ENCODE results near the gene ZBTB37.
"Not testable (repeated sequence)": the region's sequence is repeated elsewhere in the genome, so short reads cannot be mapped to it uniquely, and the experiment has no call there.

Gene ZBTB37

GRCh38 chr1:173913111-173913510 is 44.9 kb downstream of the ZBTB37 start:
- no peak for DNase-seq (ENCODE audit: low spot score)

- DNase-seq (ENCODE audit: low spot score), result no peak
Observed at GRCh38 chr1:173914366-173914871, 46.2 kb downstream of the ZBTB37 start.

DNA sequence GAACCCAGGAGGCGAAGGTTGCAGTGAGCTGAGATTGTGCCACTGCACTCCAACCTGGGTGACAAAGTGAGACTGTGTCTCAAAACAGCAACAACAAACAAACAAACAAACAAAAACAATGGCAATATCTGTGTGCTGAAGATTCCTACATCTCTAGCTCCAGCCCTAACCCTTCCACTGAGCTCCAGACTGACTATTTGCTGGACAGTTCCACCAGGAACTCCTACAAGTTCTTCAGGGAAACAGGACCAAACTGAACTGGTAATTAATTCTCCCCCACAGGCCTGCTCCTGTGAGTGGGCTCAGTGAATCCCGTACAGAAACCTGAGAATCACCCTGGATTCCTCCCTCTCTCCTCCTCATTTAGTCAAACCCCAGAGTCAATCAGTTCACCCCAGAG is 47.4 kb downstream of the ZBTB37 start:
- DNase-seq (ENCODE audit: low spot score), result no peak

DNA sequence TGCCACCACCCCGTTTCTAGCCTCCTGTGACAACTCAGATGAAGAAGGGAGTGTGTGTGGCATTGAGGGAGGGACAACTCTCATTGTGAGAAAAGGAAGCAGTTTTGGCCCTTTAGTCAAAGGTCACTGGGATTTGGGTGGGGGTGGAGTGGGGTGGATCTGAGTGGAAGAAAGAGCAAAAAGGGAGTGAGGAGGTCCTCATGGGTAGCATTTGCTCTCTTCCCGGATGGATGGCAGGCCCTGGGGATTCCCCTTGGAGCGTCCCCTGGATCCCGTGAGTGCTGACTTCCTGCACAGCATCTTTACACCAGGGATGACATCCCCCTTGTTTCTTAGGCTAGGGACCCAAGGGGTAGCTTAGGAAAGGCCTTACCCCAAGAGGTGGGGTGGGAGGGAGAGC is 48.5 kb downstream of the ZBTB37 start:
- no peak for DNase-seq (ENCODE audit: low spot score)

- no peak for DNase-seq (ENCODE audit: low spot score)
Observed at GRCh38 chr1:173917149-173917548, 49.0 kb downstream of the ZBTB37 start, which contains the start of gene SERPINC1. TSS of gene SERPINC1 (minus strand) at chr1:173917327. CDS start at chr1:173917259, 68 bp downstream.

DNA sequence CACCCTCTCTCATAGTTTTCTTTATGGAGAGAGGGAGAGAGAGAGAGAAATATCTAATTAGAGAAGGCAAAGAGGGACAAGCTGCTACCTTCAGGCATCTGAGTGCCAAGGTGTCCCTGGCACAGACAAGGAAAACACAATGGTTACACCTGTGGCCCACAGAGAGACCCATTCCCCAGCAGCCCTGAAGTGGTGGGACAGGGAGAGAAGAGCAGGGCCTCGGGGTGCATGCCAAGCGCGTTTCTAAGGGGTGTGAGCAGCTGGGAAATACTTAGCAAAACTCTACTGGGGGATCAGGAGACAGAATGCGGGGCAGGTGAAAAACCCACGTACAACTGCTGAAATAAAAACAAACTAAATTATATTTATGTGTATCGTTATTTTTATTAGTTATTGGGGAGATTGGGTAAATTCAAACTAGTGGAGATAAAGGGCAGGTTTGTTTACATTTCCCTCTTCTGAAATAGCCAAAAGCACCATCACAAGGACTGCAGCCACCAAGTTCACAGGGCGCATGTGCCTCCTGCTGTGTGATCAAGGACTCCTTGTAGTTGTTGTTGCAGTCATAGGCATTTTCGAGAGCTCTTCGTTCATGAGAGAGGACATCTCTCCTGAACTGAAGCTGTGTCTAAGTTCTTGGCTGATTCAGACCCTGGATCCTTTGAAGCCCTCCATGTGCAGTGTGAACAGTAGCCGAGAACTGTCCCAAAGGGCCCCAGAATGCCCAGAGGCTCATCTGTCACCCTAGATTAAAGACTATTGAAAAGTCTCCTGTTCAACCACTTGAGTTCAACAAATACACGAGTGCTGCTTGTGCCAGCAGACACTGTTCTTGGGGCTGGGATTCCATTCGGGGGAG is 49.7 kb downstream of the ZBTB37 start:
- DNase-seq (ENCODE audit: low spot score), result no peak

GRCh38 chr1:173920861-173921260 is 52.7 kb downstream of the ZBTB37 start:
- no peak for DNase-seq (ENCODE audit: low spot score)

GRCh38 chr1:173925306-173926242 is 57.4 kb downstream of the ZBTB37 start:
- DNase-seq (ENCODE audit: low spot score), result no peak

- DNase-seq (ENCODE audit: low spot score), result not testable (repeated sequence)
Observed at GRCh38 chr1:173930541-173930940, 62.4 kb downstream of the ZBTB37 start.

DNA sequence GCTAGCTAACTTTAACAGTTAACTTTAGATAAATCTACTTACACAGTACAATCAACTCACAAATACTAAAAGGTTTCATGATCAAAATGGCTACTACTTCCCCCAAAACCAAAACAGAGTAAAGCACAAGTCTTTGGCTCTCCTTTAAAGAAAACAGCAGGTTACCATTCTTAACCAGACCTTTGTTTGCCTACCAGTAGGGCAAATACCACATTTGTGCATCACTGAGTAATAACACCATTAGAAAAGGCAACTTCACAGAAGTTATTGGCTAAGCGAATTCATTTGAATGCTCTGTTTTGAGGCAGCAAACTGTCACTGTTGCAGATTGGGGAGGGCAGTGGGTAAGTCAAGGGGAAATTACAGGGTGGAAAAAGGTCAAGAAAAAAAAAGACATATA is 66.3 kb downstream of the ZBTB37 start:
- DNase-seq (ENCODE audit: low spot score), result no peak

- DNase-seq (ENCODE audit: low spot score), result no peak
Observed at GRCh38 chr1:173937062-173937461, 68.9 kb downstream of the ZBTB37 start.

DNA sequence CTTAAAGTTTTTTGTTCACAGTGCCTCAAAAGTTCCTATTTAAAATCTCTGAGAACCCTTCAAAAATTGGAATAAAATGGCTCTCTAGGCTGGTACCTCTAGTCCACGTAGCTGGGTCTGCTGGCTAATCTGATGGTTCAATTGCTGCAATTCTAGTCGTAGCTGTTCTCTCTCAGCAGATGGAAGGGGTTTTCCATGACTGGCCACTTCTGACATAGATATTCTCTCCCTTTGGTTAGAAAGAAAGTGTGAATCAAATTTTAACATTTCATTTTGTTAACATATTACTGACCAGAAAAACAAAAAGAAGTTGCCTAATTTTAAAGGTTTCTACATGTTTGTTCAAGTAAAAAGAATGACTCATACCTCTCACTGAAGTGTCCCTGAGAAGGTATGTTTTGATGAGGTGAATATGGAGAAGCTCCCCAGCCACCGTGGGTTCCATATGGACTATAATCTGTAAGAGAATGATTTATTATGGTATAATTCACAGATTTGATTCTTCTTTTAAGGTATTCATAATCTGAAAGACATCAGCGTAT is 78.3 kb downstream of the ZBTB37 start:
- DNase-seq (ENCODE audit: low spot score), result no peak

DNA sequence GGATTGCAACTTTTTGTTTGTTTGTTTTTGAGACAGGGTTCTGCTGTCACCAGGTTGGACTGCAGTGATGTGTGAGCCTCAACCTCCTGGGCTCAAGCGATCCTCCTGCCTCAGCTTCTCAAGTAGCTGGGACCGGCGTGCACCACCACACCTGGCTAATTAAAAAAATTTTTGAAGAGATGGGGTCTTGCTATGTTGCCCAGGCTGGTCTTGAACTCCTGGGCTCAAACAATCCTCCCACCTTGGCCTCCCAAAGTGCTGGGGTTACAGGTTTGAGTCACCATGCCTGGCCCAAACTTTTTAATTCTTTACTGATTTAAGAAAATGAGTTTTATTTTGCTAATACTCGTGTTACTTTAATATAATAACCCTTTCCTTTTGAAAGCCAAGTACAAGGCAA is 80.4 kb downstream of the ZBTB37 start:
- DNase-seq (ENCODE audit: low spot score), result no peak

All from ecto neural progenitor cell (in vitro differentiated cells).